Stomach (tissue), 9 donors: ENCODE data around the gene PRKACA. TPM values are rescaled to one million over a fixed set of nuclear protein-coding genes. Genes with fewer than 3 reads are reported as not detected.

Experiments
- DNase-seq, 2 donors: peaks; one replicate each; pipeline versions ENCODE4 v3.0.0 to v3.0.0-alpha.2; 2013 to 2019
- H3K27ac ChIP-seq, 5 donors: fragments of 200-600 bp in 4 of 5; sonication (generic) in 4 of 5; one replicate each; pipeline ENCODE4 v1.5.1; 2013 to 2019; ENCODE audit warnings: mild to moderate bottlenecking in 1 of 5, moderate library complexity in 1 of 5
- H3K27me3 ChIP-seq, 3 donors: fragments of 200-600 bp; sonication (generic); one replicate each; pipeline ENCODE4 v1.5.1; 2017 to 2019; ENCODE audit warnings: mixed run types in 1 of 3
- H3K36me3 ChIP-seq, 4 donors: fragments of 200-600 bp; sonication (generic); 1 replicate in 3 of 4; 2 replicates in 1 of 4; pipeline ENCODE4 v1.5.1; 2016 to 2019
- H3K4me1 ChIP-seq, 4 donors: fragments of 200-600 bp; sonication (generic); one replicate each; pipeline ENCODE4 v1.5.1; 2016 to 2019
- H3K4me3 ChIP-seq, 4 donors: fragments of 200-600 bp; sonication (generic) in 3 of 4; one replicate each; pipeline ENCODE4 v1.5.1; 2016 to 2019; ENCODE audit warnings: mild to moderate bottlenecking in 1 of 4
- H3K9me3 ChIP-seq, 4 donors: fragments of 200-600 bp; sonication (generic); one replicate each; pipeline ENCODE4 v1.5.1; 2016 to 2019
- CTCF ChIP-seq, 7 experiments: fragments of 450-650 bp in 4 of 7; fragments of 200-600 bp in 3 of 7; sonication (generic) in 3 of 7; IDR thresholded peaks; one replicate each; pipeline ENCODE4 v1.5.1; 2016 to 2019; ENCODE audit warnings: antibody characterized with exemption in 7 of 7, control low read depth in 2 of 7, mild to moderate bottlenecking in 1 of 7
- EP300 ChIP-seq: sonication (generic); formaldehyde crosslinking; IDR thresholded peaks from one replicate; pipeline ENCODE4 v1.6.1; 2017; ENCODE audit warnings: antibody characterized with exemption
- POLR2A ChIP-seq, 4 donors: fragments of 450-650 bp; IDR thresholded peaks; one replicate each; pipeline ENCODE4 v1.6.1; 2016; ENCODE audit warnings: antibody characterized with exemption in 4 of 4, control low read depth in 2 of 4, mild to moderate bottlenecking in 1 of 4, moderate library complexity in 1 of 4
- POLR2AphosphoS5 ChIP-seq, 3 donors: sonication (generic); formaldehyde crosslinking; IDR thresholded peaks; one replicate each; pipeline ENCODE4 v1.6.1; 2016; ENCODE audit warnings: antibody characterized with exemption in 3 of 3
- WGBS, 5 donors: extraction: QIAGEN DNeasy Blood & Tissue Kit in 3 of 5; methylation state at CpG; one replicate each; pipeline versions ENCODE4 v1.1.5 to v1.1.7; 2013 to 2018; 5-methylcytosine and 5-hydroxymethylcytosine counted together
- intact Hi-C: fragments of 100-400 bp; cut with DNase I; formaldehyde crosslinking; loops from one replicate; pipeline ENCODE4 v1.15.1; 2023; ENCODE audit warnings: low total_unique reads
- polyA plus RNA-seq, 3 donors: library from polyadenylated mRNA; stranded (reverse); fragments of 200-250 nt; gene quantifications; one replicate each; pipeline ENCODE4 v1.2.3, GENCODE V29; 2013
- total RNA-seq, 5 donors: library from RNA; depleted of rRNA; stranded (reverse); fragments of >200 nt; gene quantifications; one replicate each; pipeline versions ENCODE4 v1.1.0 to v1.2.3, GENCODE V29; 2014 to 2016
- donor health status: healthy with polysubstance abuse.
- donor health status: Bipolar disorder and iron deficiency.
- donor health status: healthy.

The PRKACA gene
- total and polyA plus RNA-seq, 8 donors = 14.7 to 159 (median 29.9) TPM

- intact Hi-C loops = loop anchor here (10.0 kb wide), 1 partner anchor 175 kb away; no protein-coding TSS in a partner anchor
- TF ChIP-seq POLR2A (IDR thresholded peaks at IDR 0.05) = no peak
- TF ChIP-seq POLR2AphosphoS5 (IDR thresholded peaks at IDR 0.05) = no peak
- no peak for TF ChIP-seq EP300
- no peak for TF ChIP-seq CTCF (IDR thresholded peaks at IDR 0.05)
- Histone ChIP-seq H3K27me3 (peaks cover 0 to 68% (median 13%) of the 10 kb centered on the region in 3 donors), H3K27ac (peak overlapping the region in 1 of 5 donors; percentile 14), H3K9me3 (no peaks in the 10 kb centered on the region), H3K4me3 (peak overlapping the region in 3 of 4 donors; percentile 44 to 54 (median 51)), H3K36me3 (peaks cover 0 to 17% (median 8%) of the 10 kb centered on the region in 4 donors), H3K4me1 (peaks cover 23 to 53% (median 45%) of the 10 kb centered on the region in 4 donors)
- WGBS, 5 donors = 23 to 37% (median 27%) methylated on average over 8 of the region's 8 CpGs
- DNase-seq = no peak
These were observed 57.9 kb downstream of the PRKACA start for GRCh38 chr19:14059652-14060155.

GRCh38 chr19:14059093-14059480 is 58.5 kb downstream of the PRKACA start:
- peaks cover 0 to 17% (median 10%) of the 10 kb centered on the region in 4 donors for H3K36me3 ChIP-seq
- no peak overlapping the region for H3K27ac ChIP-seq
- intact Hi-C loops = loop anchor here (10.0 kb wide), 1 partner anchor 174 kb away; no protein-coding TSS in a partner anchor
- no peaks in the 10 kb centered on the region for H3K9me3 ChIP-seq
- peaks cover 0 to 68% (median 13%) of the 10 kb centered on the region in 3 donors for H3K27me3 ChIP-seq
- peak; percentile 34 to 45 for DNase-seq
- H3K4me1 ChIP-seq = peaks cover 23 to 53% (median 45%) of the 10 kb centered on the region in 4 donors
- TF ChIP-seq POLR2A (IDR thresholded peaks at IDR 0.05) (no peak), CTCF (IDR thresholded peaks at IDR 0.05) (peak in 5 of 7 experiments; percentile 16 to 66 (median 45))
- H3K4me3 ChIP-seq = peak overlapping the region in 3 of 4 donors; percentile 16 to 54 (median 51)
- WGBS, 5 donors = 20 to 43% (median 26%) methylated on average over 12 to 15 of the region's 15 CpGs

GRCh38 chr19:14058182-14059092 is 59.1 kb downstream of the PRKACA start:
- H3K36me3 ChIP-seq = peaks cover 0 to 22% (median 13%) of the 10 kb centered on the region in 4 donors
- no peak overlapping the region for H3K27ac ChIP-seq
- H3K4me3 ChIP-seq = peak overlapping the region; percentile 16 to 54 (median 48)
- TF ChIP-seq POLR2AphosphoS5 (IDR thresholded peaks at IDR 0.05) (no peak), EP300 (no peak), CTCF (IDR thresholded peaks at IDR 0.05) (no peak), POLR2A (IDR thresholded peaks at IDR 0.05) (no peak)
- peaks cover 0 to 2% (median 0%) of the 10 kb centered on the region in 4 donors for H3K9me3 ChIP-seq
- 29 to 49% (median 39%) methylated on average over 17 of the region's 17 CpGs for WGBS, 5 donors
- peaks cover 23 to 53% (median 45%) of the 10 kb centered on the region in 4 donors for H3K4me1 ChIP-seq
- no peak for DNase-seq
- intact Hi-C loops = loop anchor here (10.0 kb wide), 1 partner anchor 174 kb away; no protein-coding TSS in a partner anchor
- H3K27me3 ChIP-seq = peaks cover 0 to 68% (median 13%) of the 10 kb centered on the region in 3 donors

GRCh38 chr19:14056741-14057356 is 60.7 kb downstream of the PRKACA start:
- H3K27ac ChIP-seq = peak overlapping the region in 1 of 5 donors; percentile 38
- H3K4me3 ChIP-seq = peak overlapping the region; percentile 40 to 51 (median 44)
- TF ChIP-seq POLR2A (IDR thresholded peaks at IDR 0.05) (no peak), CTCF (IDR thresholded peaks at IDR 0.05) (no peak), EP300 (no peak), POLR2AphosphoS5 (IDR thresholded peaks at IDR 0.05) (no peak)
- peaks cover 0 to 34% (median 23%) of the 10 kb centered on the region in 4 donors for H3K36me3 ChIP-seq
- intact Hi-C loops = loop anchor here (10.0 kb wide), 1 partner anchor 172 kb away; no protein-coding TSS in a partner anchor
- no peak for DNase-seq
- peaks cover 13 to 46% (median 38%) of the 10 kb centered on the region in 4 donors for H3K4me1 ChIP-seq
- H3K27me3 ChIP-seq = peaks cover 0 to 58% (median 10%) of the 10 kb centered on the region in 3 donors
- 39 to 58% (median 49%) methylated on average over 16 to 19 of the region's 19 CpGs for WGBS, 5 donors
- peaks cover 0 to 7% (median 0%) of the 10 kb centered on the region in 4 donors for H3K9me3 ChIP-seq
